ENCODE data around the gene GIT2. TPM values are rescaled to one million over a fixed set of nuclear protein-coding genes. Genes with fewer than 3 reads are reported as not detected.

Gene GIT2
- total and polyA plus RNA-seq, 2 of the 8 experiments (the other 6 are each of a cell fraction or from before 2014, with no cell fraction given): 9.6 to 20.7 TPM

DNA sequence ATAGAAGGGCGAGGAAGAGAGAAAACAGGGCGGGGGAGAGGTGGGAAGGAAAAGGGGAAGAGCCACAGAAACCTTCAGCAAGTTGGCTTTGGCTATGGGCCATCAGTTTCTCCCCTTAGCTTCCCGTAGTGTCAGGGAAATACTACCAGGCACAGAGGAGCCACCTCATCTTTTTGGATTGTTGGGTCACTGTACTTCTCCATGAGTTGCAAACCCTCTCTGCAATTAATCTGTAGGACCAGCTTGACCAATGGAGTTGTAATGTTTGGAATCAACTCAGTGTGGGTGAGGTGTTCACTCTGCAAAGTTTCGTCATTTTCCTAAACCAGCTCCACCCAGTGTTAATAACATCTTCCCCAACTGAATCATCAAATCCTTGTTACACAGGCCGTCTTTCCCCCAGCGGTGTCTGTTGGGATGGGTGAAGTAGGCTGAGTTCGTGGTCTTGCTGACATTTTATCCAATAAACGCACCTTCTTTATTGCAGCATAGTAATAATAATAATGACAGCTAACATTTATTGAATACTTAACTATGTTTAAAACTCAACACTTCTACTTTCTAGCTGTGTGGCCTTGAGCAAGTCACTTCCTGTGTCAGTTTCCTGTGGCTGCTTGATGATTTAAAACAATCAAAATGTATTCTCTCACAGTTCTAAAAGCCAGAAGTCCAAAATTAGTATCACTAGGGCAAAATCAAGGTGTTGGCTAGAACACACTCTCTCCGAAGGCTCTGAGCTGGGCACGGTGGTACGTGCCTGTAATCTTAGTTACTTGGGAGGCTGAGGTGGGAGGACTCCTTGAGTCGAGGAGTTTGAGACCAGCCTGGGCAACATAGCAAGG lies 107.8 kb downstream of the GIT2 start:
- Histone ChIP-seq H2AFZ (ENCODE audit: low read length) (no peak overlapping the region), H3K14ac (ENCODE audit: insufficient read length) (no peak overlapping the region), H2BK15ac (ENCODE audit: low read length) (no peak overlapping the region), H3K23ac (ENCODE audit: insufficient read length) (no peak overlapping the region), H3K79me2 (ENCODE audit: control insufficient read depth in 1 of 2, insufficient read depth in 2 of 2, low read length in 2 of 2) (no peaks in the 10 kb centered on the region), H3K9ac (replicated peaks in 1 of 4; ENCODE audit: extremely low read depth in 1 of 4, low read depth in 3 of 4, low read length in 3 of 4) (no peak overlapping the region), H3K23me2 (ENCODE audit: low read depth, low read length) (no peaks in the 10 kb centered on the region), H2BK20ac (ENCODE audit: low read length) (no peak overlapping the region), H3K4me2 (ENCODE audit: insufficient read depth in 1 of 2, low read depth in 2 of 2, low read length in 2 of 2) (no peak overlapping the region), H3K4me3 (ENCODE audit: extremely low read depth in 1 of 4, insufficient read depth in 2 of 4, low read depth in 3 of 4, low read length in 4 of 4) (no peak overlapping the region), H3K18ac (ENCODE audit: extremely low read depth, low read length) (no peak overlapping the region), H2BK5ac (ENCODE audit: low read depth, low read length) (no peak overlapping the region), H4K20me1 (replicated peaks in 1 of 2; ENCODE audit: control insufficient read depth in 1 of 2, insufficient read depth in 2 of 2, low read length in 2 of 2) (no peaks in the 10 kb centered on the region), H3K36me3 (ENCODE audit: control insufficient read depth in 2 of 4, insufficient read depth in 4 of 4, low read length in 3 of 4) (no peaks in the 10 kb centered on the region), H3K9me3 (ENCODE audit: insufficient read depth in 2 of 2, low read depth in 1 of 2, low read length in 1 of 2) (no peaks in the 10 kb centered on the region), H4K8ac (ENCODE audit: extremely low read depth, insufficient read depth, low read length) (no peak overlapping the region), H3K79me1 (ENCODE audit: low read depth, low read length) (no peaks in the 10 kb centered on the region), H4K91ac (replicated peaks; ENCODE audit: insufficient read length, low read length) (no peak overlapping the region), H2AK5ac (ENCODE audit: low read depth, low read length) (no peak overlapping the region), H3K56ac (replicated peaks; ENCODE audit: insufficient read length, low read depth, low read length) (no peak overlapping the region), H3K27ac (ENCODE audit: low read depth, low read length) (no peak overlapping the region), H3K4me1 (replicated peaks in 1 of 4; ENCODE audit: control insufficient read depth in 3 of 4, insufficient read depth in 4 of 4, low read length in 3 of 4) (peaks cover 0 to 4% (median 0%) of the 10 kb centered on the region in 4 experiments; a peak in 1 of 7 replicates), H4K5ac (ENCODE audit: insufficient read length, low read depth, low read length) (no peak overlapping the region), H2BK120ac (replicated peaks; ENCODE audit: low read depth, low read length) (no peak overlapping the region), H3K4ac (replicated peaks; ENCODE audit: insufficient read length, low read depth, low read length) (no peak overlapping the region), H2BK12ac (ENCODE audit: low read depth, low read length) (no peak overlapping the region), H3K27me3 (replicated peaks in 1 of 4; ENCODE audit: control insufficient read depth in 3 of 4, extremely low read depth in 1 of 4, insufficient read depth in 3 of 4, low read length in 3 of 4) (peaks cover 0 to 5% (median 3%) of the 10 kb centered on the region in 4 experiments; a peak in 4 of 7 replicates)
- ChIA-PET POLR2A (ENCODE audit: partially characterized antibody) (interaction anchor here (1.2 kb wide), 1 partner anchor 17 kb away, joined by 3 read pairs; no protein-coding TSS in a partner anchor), CTCF (ENCODE audit: partially characterized antibody) (interaction anchor here (0.7 to 1.8 kb wide), 9 partner anchors 15 to 123 kb away, joined by 3 to 7 read pairs (median 3); no protein-coding TSS in a partner anchor)
- no peak for DNase-seq (ENCODE audit: low read depth in 1 of 2, low spot score in 2 of 2)
- TF ChIP-seq RXRA (IDR thresholded peaks at IDR 0.05; ENCODE audit: insufficient read depth, low read depth, low read length) (no peak), SP4 (IDR thresholded peaks at IDR 0.05; ENCODE audit: low read length) (no peak), SIN3A (conservative IDR thresholded peaks at IDR 0.05 in 1 of 2, IDR thresholded peaks at IDR 0.05 in 1 of 2; ENCODE audit: low read depth in 1 of 2, low read length in 2 of 2) (no peak), TBP (IDR thresholded peaks at IDR 0.05; ENCODE audit: low read depth, low read length) (no peak), CBX8 (IDR thresholded peaks at IDR 0.05; ENCODE audit: borderline replicate concordance, low read depth, low read length) (no peak), CEBPB (IDR thresholded peaks at IDR 0.05; ENCODE audit: low read depth, low read length) (no peak), SP2 (IDR thresholded peaks at IDR 0.05; ENCODE audit: low read length) (no peak), CREB1 (IDR thresholded peaks at IDR 0.05) (no peak), RBBP5 (IDR thresholded peaks at IDR 0.05; ENCODE audit: borderline replicate concordance, low read depth, low read length) (no peak)
- 90% methylated on average over 12 of the region's 12 CpGs; no CpG with 5 or more reads in 1 of the 2 experiments for WGBS, 2 experiments (ENCODE audit: extremely low coverage in 1 of 2, insufficient coverage in 1 of 2, insufficient read length in 1 of 2, insufficient replicate concordance in 2 of 2, low coverage in 1 of 2, low lambda C conversion rate in 2 of 2, missing lambda C conversion rate in 1 of 2)
- FAIRE-seq: no peak
